Hindlimb muscle (tissue), 1 donor: ENCODE measurements around the gene FAHD2A. TPM values are rescaled to one million over a fixed set of nuclear protein-coding genes. Genes with fewer than 3 reads are reported as not detected.
A peak's percentile ranks its signal among the peaks of the same experiment; 100 is the strongest.
"Not testable (repeated sequence)": the region's sequence is repeated elsewhere in the genome, so short reads cannot be mapped to it uniquely, and the experiment has no call there.

Experiments used
- DNase-seq: peaks from one replicate; pipeline ENCODE4 v3.0.0-alpha.2; 2013
- polyA plus RNA-seq: library from polyadenylated mRNA; unstranded; fragments of 120-200 nt; gene quantifications from one replicate; pipeline ENCODE4 v1.2.1, GENCODE V29; 2013; ENCODE audit not compliant: insufficient read length

Gene FAHD2A
- polyA plus RNA-seq, 1 donor, result 23.7 TPM

GRCh38 chr2:95376311-95377215 lies 25.9 kb upstream of the FAHD2A start:
- DNase-seq, result no peak

DNA sequence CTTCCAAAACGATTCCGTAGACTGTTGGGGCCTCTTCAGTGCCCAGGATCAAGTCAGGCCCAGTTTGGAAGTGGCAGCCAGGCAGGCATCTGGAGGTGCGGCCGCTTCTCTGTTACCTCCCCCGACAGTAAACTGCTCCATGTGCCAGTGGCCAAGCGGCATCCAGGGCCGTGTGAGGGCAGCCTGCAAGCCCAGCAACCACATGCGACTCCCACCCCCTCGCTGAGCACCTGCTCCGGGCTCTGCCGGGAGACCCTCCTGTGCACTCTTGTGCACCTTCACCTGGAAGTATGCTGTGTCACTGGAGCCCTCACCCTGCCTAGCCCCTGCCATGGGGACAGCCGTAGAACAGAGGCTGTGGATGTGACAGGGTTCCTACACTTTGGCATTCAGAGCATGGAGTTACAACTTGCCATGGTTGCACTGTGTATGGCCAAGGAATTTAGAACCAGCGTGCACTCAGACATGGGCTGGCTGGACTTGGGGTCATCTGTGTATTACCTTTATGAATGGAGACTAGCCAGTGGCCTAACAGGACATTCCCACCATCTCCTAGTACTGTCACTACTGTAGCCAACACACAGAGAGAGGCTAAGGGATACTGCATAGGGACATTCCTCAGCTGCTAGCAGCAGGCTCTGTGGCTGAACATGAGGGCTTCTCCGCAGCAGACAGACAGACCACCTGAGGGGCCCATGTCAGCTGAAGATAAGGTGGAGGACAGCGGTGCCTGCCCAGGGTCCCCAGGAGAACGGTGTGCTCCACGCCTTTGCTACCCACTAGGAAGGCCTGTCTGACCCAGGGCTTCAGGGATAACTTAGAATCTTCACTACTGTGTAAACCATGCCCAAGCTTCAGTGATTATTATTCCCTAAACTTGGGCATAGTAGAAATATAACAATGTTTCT lies 25.0 kb upstream of the FAHD2A start:
- DNase-seq, result no peak

DNA sequence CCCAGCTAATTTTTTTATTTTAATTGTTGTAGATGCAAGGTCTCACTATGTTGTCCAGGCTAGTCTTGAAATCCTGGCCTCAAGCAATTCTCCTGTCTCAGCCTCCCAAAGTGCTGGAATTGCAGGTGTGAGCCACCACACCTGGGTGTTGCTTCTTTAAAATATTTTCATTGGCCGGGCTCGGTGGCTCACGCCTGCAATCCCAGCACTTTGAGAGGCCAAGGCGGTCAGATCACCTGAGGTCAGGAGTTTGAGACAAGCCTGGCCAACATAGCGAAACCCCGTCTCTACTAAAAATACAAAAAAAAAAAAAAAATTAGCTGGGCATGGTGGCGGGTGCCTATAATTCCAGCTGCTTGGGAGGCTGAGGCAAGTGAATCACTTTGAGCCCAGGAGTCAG lies 24.2 kb upstream of the FAHD2A start:
- DNase-seq, result not testable (repeated sequence)

DNA sequence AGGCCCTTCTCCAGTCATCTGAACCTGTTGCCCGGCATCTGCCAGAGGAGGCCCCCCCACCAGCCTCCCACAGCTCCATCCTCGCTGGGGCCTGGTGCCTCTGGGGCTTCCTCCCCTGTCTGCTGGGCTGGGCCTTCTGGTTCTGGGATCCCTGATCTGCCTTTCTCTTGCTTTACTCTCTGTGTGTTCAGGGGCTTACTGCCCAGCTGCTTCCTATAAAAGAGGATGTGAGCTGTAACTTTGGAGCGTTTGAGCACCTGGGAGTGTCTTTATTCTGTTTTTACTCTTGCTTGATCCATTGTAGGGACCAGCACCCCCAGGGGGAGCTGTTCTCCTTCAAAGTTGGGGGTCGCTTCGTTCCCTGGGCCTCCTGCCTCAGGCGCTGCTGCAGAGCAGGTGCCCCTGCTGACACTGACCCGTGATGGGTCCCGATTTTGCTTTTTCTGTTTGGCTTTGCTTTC lies 23.1 kb upstream of the FAHD2A start:
- DNase-seq, result no peak

DNA sequence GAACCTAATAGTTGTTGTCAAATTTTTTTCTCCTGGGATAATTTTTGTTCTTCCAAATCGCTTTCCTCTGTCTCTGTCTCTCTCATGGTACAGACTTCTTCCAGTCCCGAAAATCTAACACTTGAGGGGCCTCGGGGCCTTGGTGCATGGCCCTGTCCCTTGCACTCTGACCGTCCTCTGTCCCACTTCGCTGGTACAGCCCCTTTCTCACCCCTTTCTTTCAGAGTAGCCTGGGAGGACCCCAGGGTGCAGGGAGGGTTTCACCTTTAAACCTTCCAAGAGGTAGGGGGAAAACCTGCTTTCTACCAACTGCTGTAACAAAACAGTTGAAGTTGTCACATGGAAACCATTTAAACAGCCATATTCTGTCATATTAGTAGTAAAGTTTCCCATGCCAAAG lies 22.2 kb upstream of the FAHD2A start:
- DNase-seq, result no peak

DNA sequence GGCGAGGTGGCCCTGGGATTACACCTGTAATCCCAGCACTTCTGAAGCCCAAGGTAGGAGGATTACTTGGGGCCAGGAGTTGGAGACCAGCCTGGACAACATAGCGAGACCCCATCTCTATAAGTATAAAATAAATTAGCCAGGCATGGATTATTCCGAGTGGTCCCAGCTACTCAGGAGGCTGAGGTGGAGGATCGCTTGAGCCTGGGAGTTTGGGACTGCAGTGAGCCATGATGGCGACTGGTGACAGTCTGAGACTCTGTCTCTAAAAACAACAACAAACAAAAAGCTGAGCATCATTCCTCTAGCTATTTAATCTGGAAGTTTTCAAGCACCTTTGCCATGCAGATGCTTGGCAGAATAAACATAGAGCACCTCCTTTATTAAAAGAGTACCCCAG lies 21.8 kb upstream of the FAHD2A start:
- no peak for DNase-seq

GRCh38 chr2:95381212-95382191 lies 21.0 kb upstream of the FAHD2A start:
- DNase-seq, result no peak

DNA sequence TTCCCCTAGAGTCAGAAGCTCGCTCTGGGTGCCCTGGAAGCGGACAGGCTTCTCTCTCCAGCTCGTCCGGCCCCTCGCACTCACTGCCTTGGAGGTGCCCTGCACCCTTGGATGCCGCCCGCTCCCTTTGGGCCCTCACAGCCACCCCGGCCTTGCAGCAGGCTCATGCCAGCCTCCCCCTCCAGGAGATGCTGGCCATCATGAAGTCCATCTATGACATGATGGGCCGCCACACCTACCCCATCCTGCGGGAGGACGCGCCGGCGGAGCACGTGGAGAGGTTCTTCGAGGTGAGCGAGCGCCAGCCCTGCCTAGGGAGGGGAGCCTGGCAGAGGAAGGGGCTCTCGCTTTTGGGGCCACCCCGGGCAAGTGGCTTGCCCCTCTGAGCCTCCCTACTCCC lies 20.3 kb upstream of the FAHD2A start:
- no peak for DNase-seq

DNA sequence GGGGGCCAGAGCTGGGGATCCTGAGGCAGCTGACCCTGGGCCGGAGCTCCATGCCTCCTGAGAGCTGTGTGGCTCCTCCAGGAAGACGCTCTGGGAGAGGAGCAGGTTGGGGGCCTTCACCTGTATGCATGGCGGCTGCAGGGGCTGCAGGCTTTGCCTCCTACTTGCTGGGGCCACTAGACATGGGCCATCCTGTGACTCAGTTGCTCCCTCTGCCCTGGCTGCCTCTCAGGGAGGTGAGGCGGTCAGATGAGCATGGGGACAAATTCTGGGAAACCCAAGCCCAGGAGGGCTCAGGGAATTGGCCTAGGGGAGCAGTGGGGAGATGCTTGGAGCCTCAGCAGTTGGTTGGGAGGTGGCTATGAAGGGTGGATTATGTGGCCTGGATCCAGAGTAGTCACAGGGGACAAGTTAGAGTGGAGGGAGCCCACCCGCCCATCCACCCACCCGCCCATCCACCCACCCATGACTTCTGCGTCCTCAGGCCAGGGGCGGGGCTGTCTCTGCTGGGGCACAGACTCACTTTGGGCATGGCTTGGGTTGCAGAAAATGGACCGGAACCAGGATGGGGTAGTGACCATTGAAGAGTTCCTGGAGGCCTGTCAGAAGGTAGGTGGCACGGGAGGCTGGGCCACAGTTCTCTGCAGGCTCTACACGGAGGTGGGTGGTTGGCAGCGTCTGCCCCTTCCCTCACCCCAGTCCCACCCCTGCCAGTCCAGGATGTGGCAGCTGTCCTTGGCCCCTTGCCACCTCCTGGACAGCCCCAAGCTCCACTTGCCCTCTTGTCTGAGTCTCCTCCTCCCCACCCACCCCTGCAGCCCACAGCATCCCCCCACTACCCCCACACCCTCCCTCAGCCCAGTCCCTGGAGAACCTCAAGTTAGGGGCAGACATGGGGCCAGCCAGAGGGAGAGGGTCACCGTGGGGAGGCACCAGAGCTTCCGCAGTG lies 19.5 kb upstream of the FAHD2A start:
- DNase-seq, result no peak

DNA sequence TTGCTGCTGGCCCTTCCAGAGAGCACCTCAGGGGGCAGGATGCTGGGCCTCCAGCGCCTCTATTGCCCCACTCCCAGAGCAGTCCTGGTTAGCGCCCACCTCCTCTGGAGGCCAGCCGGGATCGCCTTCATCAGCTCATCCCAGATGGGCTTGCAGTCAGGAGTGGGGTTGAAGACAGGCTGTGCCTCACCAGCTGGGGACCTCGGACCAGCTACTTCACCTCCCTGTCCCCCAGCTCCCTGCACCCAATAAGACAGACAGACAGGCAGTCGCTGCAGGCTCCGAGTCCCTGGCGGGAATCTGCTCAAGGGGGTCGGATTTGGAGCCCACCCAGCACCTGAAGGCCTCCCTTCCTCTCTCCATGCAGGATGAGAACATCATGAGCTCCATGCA lies 18.9 kb upstream of the FAHD2A start:
- no peak for DNase-seq

- no peak for DNase-seq
Observed at GRCh38 chr2:95384854-95385569, 17.5 kb upstream of the FAHD2A start.

- DNase-seq, result no peak
Observed at GRCh38 chr2:95385570-95385984, 16.9 kb upstream of the FAHD2A start.

DNA sequence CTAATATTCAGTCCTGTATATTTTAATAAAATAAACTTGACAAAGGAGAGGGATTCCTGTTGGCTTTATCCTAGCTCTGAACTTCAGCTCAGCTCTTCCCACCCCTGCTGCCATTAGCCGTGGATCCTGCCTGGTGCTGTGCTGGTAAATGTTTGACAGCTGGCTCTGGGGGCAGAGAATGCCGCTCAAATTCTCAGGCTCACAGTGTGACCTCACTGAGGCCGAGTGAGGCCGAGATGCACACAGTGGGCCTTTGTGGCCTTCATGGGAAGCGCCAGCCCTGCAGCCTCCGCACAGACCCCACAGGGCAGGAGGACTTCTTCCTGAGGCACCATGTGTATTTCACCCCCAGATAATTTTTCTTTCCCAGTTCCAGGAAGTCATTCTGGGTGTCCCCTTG lies 16.5 kb upstream of the FAHD2A start:
- DNase-seq, result no peak

DNA sequence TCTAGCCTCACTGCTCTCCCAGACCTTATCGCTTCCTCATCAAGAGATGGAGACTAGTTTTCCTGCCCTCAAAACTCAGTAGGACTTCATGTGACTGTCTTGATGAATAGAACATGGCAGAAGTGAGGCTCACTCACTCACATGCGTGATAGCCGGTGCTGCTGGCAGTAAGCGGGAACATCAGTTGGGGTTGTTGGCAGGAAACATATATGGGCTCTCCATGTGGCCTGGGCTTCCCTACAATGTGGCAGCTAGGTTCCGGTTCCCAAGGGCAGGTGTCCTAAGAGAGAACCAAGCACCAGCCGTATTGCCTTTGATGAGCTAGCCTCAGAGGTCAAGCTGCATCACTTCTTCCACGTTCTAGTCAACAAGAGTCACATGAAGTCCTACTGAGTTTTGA lies 15.2 kb upstream of the FAHD2A start:
- DNase-seq, result no peak

GRCh38 chr2:95388091-95388692 lies 14.3 kb upstream of the FAHD2A start:
- no peak for DNase-seq

DNA sequence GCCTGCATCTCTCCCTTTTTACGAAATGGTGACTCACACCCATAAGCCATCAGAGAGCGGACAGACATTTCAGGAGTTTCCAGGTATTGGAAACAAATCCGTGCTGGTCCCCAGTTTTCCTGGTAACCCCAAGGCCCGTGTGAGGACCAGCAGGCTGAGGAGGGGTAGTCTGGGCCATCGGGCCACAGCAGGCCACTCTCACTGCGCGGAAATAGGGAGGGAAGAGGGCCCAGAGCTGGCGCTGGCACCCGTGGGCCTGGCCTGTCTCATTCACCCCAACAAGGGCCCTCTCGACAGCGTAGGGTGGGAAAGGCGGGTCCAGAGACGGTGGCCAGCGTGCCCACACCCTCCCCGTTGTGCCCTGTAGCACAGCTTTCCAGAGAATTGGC lies 13.7 kb upstream of the FAHD2A start:
- DNase-seq, result no peak

- peak; percentile 56 for DNase-seq
Observed at GRCh38 chr2:95389245-95390119, 13.0 kb upstream of the FAHD2A start.

GRCh38 chr2:95390272-95390880 lies 12.1 kb upstream of the FAHD2A start:
- DNase-seq, result no peak
